Loucy (cell line): Measurements from ENCODE around the gene ALG13.

Experiments
- EZH2phosphoT487 ChIP-seq: fragments of 200-600 bp; IDR thresholded peaks from 2 replicates; pipeline ENCODE4 v1.6.1; 2018; ENCODE audit warnings: antibody characterized with exemption, mild to moderate bottlenecking, moderate library complexity, borderline replicate concordance
- TF ChIP-seq, protein P1 (sequence below): fragments of 200-600 bp; sonication (generic); conservative IDR thresholded peaks from 2 replicates; pipeline ENCODE4 v1.5.1; 2014; ENCODE audit warnings: mild to moderate bottlenecking, antibody characterized with exemption, low read length

DNA sequence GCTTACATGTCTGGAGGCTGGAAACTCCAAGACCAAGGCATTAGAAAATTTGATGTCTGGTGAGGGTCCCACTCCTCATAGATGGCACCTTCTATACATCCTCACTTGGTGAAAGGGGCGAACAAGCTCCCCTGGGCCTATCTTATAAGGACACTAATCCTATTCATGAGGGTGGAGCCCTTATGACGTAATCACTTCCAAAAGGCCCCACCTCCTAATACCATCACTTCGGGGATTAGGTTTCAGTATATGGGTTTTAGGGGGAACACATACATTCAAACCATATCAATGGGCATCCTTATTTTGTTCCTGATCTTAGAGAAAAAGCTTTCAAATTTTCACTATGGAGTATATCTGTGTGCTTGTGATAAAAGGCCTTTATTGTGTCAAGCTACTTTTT, 39.0 kb upstream of the ALG13 start:
- TF ChIP-seq, protein P1, sequence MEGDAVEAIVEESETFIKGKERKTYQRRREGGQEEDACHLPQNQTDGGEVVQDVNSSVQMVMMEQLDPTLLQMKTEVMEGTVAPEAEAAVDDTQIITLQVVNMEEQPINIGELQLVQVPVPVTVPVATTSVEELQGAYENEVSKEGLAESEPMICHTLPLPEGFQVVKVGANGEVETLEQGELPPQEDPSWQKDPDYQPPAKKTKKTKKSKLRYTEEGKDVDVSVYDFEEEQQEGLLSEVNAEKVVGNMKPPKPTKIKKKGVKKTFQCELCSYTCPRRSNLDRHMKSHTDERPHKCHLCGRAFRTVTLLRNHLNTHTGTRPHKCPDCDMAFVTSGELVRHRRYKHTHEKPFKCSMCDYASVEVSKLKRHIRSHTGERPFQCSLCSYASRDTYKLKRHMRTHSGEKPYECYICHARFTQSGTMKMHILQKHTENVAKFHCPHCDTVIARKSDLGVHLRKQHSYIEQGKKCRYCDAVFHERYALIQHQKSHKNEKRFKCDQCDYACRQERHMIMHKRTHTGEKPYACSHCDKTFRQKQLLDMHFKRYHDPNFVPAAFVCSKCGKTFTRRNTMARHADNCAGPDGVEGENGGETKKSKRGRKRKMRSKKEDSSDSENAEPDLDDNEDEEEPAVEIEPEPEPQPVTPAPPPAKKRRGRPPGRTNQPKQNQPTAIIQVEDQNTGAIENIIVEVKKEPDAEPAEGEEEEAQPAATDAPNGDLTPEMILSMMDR: no peak
- TF ChIP-seq EZH2phosphoT487: no peak
